ENCODE data around the gene KIAA1755.

- no peak for TF ChIP-seq POLR2A (IDR thresholded peaks at IDR 0.05)
- no peak for TF ChIP-seq CTCF (IDR thresholded peaks at IDR 0.05)
Measured at GRCh38 chr20:38269715-38270114, 9.2 kb upstream of the KIAA1755 start.

Measured in body of pancreas (tissue), 4 donors.